Mucosa of stomach (tissue), 1 donor: ENCODE results near the gene CCN6.

ENCODE experiments used
- H3K27me3 ChIP-seq: one replicate; pipeline ENCODE4 v1.7.0; 2013; ENCODE audit warnings: mild to moderate bottlenecking, low read length; ENCODE audit not compliant: control insufficient read depth, insufficient read depth
- H3K36me3 ChIP-seq: one replicate; pipeline ENCODE4 v1.7.0; 2013; ENCODE audit warnings: low read length; ENCODE audit not compliant: control insufficient read depth, insufficient read depth
- H3K4me1 ChIP-seq: one replicate; pipeline ENCODE4 v1.7.0; 2013; ENCODE audit warnings: mild to moderate bottlenecking, low read length; ENCODE audit not compliant: control insufficient read depth, insufficient read depth
- H3K4me3 ChIP-seq: one replicate; pipeline ENCODE4 v1.7.0; 2013; ENCODE audit warnings: low read length
- H3K9ac ChIP-seq: one replicate; pipeline ENCODE4 v1.7.0; 2013; ENCODE audit warnings: mild to moderate bottlenecking, low read length, moderate library complexity
- H3K9me3 ChIP-seq: one replicate; pipeline ENCODE4 v1.7.0; 2013; ENCODE audit warnings: mild to moderate bottlenecking, low read length, moderate library complexity; ENCODE audit not compliant: control insufficient read depth
- donor health status: Pancreatic carcinoma.

The CCN6 gene

GRCh38 chr6:112109262-112109661, 55.4 kb downstream of the CCN6 start:
- Histone ChIP-seq H3K9me3 (no peaks in the 10 kb centered on the region), H3K4me1 (no peaks in the 10 kb centered on the region), H3K4me3 (no peak overlapping the region), H3K9ac (no peak overlapping the region), H3K27me3 (no peaks in the 10 kb centered on the region), H3K36me3 (no peaks in the 10 kb centered on the region)

GRCh38 chr6:112113431-112113830, 59.5 kb downstream of the CCN6 start:
- Histone ChIP-seq H3K36me3 (no peaks in the 10 kb centered on the region), H3K9ac (no peak overlapping the region), H3K9me3 (no peaks in the 10 kb centered on the region), H3K4me1 (no peaks in the 10 kb centered on the region), H3K27me3 (no peaks in the 10 kb centered on the region), H3K4me3 (no peak overlapping the region)

- no peaks in the 10 kb centered on the region for H3K36me3 ChIP-seq
- no peak overlapping the region for H3K4me3 ChIP-seq
- H3K27me3 ChIP-seq, result no peaks in the 10 kb centered on the region
These were observed 60.0 kb downstream of the CCN6 start for GRCh38 chr6:112113918-112114317.

DNA sequence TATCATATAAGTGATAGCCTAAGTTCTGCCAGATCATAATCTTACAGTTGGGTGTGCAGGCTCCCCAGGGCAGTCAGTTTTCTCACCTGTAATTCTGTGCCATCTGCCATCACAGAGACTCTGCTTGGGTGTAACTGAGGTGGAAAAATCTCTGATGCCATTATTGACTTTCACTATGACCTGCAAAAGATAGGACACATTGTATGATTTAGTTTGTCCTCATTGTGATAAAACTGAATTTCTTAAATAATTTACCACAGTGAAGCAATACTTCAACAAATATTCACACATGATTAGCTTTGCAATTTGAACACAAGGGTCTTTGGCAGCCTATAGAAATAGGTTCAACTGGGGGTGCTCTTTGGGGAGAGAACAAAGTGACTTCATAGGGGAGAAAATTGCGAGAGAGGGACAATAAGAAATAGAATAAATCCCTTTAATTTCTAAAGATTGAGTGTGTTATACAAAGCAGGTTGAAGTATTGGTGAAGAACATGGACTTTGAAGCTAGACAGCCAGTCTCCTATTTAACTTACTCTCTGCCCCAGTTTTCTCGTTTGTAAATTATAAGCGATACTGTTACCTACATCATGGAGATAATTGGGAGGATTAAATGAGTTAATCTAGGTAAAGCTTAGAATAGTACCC, 60.8 kb downstream of the CCN6 start:
- H3K27me3 ChIP-seq, result no peaks in the 10 kb centered on the region
- H3K9ac ChIP-seq, result no peak overlapping the region
- no peaks in the 10 kb centered on the region for H3K4me1 ChIP-seq
- no peaks in the 10 kb centered on the region for H3K36me3 ChIP-seq
- no peak overlapping the region for H3K4me3 ChIP-seq
- no peaks in the 10 kb centered on the region for H3K9me3 ChIP-seq

More at GRCh38 chr6:112113918-112114317, 60.0 kb downstream of the CCN6 start:
- Histone ChIP-seq H3K4me1 (no peaks in the 10 kb centered on the region), H3K9me3 (no peaks in the 10 kb centered on the region), H3K9ac (no peak overlapping the region)

DNA sequence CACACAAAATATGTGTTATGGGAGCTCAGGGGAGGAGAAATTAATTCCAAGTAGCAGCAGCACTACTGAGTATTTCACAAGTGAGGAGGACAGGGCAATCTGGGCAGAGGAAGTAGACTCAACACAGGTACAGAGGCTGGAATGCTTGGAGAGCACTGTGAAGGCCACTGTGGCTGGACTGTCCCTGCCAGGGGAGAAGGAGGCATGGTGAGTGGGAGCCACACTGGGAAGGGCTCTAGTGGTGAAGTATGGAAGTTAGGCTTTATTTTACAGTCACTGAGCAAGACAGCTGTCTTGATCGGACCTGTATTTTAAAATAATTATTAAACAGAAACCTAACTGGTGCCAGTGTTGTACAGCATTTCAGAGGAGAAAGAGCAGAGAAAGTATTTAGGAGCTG, 62.3 kb downstream of the CCN6 start:
- H3K9me3 ChIP-seq, result no peaks in the 10 kb centered on the region
- H3K9ac ChIP-seq, result no peak overlapping the region
- no peaks in the 10 kb centered on the region for H3K4me1 ChIP-seq
- H3K36me3 ChIP-seq, result no peaks in the 10 kb centered on the region
- H3K4me3 ChIP-seq, result no peak overlapping the region
- no peaks in the 10 kb centered on the region for H3K27me3 ChIP-seq

DNA sequence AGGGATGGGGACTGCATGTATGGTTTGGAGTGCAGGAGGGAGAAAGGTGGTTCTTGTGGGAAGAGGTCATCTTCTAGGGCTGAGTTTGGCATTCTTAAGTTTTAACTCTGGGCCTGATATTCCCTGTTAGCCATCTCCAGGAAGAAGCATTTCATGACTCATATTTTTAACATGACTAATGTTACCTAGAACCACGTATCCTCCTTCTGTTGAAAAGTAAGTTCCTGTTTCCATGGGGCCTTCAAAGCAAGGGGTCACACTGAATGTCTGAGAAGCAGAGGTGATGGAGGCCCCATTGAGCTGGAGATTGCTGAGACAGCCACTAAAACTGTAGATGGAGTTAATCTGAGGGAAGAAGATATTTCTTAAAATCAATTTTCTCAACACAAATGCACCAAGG, 63.6 kb downstream of the CCN6 start:
- no peaks in the 10 kb centered on the region for H3K36me3 ChIP-seq
- no peaks in the 10 kb centered on the region for H3K9me3 ChIP-seq

DNA sequence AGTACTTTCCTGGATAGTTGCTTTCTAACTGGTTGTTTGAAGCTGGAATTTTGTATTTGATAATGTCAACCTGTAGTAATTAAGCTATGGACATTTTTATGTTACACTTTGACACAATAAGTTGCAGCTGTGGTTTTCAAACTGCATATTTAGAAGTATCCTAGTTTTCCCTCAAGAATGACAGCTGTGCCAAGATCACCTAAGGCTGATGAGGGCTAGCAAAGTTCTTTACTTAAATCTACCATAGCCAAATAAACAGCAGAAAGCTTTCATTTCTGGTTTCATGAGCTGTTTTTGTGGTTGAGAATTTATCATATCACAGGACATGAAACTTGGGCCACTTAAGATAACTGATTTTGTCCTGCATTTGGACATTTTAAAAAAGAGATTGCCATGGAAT, 64.1 kb downstream of the CCN6 start:
- Histone ChIP-seq H3K36me3 (no peaks in the 10 kb centered on the region), H3K27me3 (no peaks in the 10 kb centered on the region), H3K4me3 (no peak overlapping the region), H3K9me3 (no peaks in the 10 kb centered on the region), H3K9ac (no peak overlapping the region), H3K4me1 (no peaks in the 10 kb centered on the region)

More for the DNA sequence above, 63.6 kb downstream of the CCN6 start:
- Histone ChIP-seq H3K27me3 (no peaks in the 10 kb centered on the region), H3K9ac (no peak overlapping the region), H3K4me1 (no peaks in the 10 kb centered on the region), H3K4me3 (no peak overlapping the region)
